Panc1 (cell line): ENCODE results near the gene MTUS2.

Source experiments
- POLR2AphosphoS5 ChIP-seq: IDR thresholded peaks from 2 replicates; pipeline ENCODE4 v1.6.1; 2012; ENCODE audit warnings: mild to moderate bottlenecking, low read depth, low read length, moderate library complexity
- SIN3A ChIP-seq: IDR thresholded peaks from 2 replicates; pipeline ENCODE4 v1.6.1; 2012; ENCODE audit warnings: low read depth, mild to moderate bottlenecking, low read length, moderate library complexity, borderline replicate concordance; ENCODE audit not compliant: insufficient read depth
- TCF7L2 ChIP-seq: IDR thresholded peaks from 2 replicates; pipeline ENCODE4 v1.6.1; 2011; ENCODE audit warnings: mild to moderate bottlenecking, low read depth, low read length, inconsistent platforms
- TF ChIP-seq, protein P1 (sequence below): fragments of 450-650 bp; IDR thresholded peaks from 2 replicates; pipeline ENCODE4 v1.5.1; 2017; ENCODE audit warnings: mild to moderate bottlenecking
- TF ChIP-seq, protein P2 (sequence below), 2 experiments: IDR thresholded peaks; 2 replicates each; pipeline ENCODE4 v1.6.1; 2011 to 2012; ENCODE audit warnings: low read depth in 2 of 2, control low read depth in 1 of 2, low read length in 1 of 2, mild to moderate bottlenecking in 1 of 2, moderate library complexity in 1 of 2; ENCODE audit not compliant: insufficient read depth in 1 of 2

DNA sequence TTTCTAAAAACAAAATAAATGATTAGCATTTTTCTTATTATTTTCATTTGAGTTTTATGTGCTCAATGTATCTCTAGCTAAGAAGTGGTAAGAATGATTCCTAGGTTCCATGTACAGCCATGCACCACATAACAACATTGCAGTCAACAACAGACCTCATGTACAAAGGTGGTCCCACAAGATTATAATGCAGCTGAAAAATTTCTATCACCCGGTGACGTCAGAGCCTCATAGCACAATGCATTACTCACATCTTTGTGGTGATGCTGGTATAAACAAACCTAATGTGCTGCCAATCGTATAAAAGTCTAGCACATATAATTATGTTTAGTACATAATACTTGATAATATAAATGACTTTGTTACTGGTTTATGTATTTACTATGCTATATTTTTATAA is 654.9 kb downstream of the MTUS2 start:
- TF ChIP-seq, protein P1, sequence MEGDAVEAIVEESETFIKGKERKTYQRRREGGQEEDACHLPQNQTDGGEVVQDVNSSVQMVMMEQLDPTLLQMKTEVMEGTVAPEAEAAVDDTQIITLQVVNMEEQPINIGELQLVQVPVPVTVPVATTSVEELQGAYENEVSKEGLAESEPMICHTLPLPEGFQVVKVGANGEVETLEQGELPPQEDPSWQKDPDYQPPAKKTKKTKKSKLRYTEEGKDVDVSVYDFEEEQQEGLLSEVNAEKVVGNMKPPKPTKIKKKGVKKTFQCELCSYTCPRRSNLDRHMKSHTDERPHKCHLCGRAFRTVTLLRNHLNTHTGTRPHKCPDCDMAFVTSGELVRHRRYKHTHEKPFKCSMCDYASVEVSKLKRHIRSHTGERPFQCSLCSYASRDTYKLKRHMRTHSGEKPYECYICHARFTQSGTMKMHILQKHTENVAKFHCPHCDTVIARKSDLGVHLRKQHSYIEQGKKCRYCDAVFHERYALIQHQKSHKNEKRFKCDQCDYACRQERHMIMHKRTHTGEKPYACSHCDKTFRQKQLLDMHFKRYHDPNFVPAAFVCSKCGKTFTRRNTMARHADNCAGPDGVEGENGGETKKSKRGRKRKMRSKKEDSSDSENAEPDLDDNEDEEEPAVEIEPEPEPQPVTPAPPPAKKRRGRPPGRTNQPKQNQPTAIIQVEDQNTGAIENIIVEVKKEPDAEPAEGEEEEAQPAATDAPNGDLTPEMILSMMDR, result no peak
- TF ChIP-seq, protein P2, sequence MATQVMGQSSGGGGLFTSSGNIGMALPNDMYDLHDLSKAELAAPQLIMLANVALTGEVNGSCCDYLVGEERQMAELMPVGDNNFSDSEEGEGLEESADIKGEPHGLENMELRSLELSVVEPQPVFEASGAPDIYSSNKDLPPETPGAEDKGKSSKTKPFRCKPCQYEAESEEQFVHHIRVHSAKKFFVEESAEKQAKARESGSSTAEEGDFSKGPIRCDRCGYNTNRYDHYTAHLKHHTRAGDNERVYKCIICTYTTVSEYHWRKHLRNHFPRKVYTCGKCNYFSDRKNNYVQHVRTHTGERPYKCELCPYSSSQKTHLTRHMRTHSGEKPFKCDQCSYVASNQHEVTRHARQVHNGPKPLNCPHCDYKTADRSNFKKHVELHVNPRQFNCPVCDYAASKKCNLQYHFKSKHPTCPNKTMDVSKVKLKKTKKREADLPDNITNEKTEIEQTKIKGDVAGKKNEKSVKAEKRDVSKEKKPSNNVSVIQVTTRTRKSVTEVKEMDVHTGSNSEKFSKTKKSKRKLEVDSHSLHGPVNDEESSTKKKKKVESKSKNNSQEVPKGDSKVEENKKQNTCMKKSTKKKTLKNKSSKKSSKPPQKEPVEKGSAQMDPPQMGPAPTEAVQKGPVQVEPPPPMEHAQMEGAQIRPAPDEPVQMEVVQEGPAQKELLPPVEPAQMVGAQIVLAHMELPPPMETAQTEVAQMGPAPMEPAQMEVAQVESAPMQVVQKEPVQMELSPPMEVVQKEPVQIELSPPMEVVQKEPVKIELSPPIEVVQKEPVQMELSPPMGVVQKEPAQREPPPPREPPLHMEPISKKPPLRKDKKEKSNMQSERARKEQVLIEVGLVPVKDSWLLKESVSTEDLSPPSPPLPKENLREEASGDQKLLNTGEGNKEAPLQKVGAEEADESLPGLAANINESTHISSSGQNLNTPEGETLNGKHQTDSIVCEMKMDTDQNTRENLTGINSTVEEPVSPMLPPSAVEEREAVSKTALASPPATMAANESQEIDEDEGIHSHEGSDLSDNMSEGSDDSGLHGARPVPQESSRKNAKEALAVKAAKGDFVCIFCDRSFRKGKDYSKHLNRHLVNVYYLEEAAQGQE (IDR thresholded peaks at IDR 0.05; ENCODE audit: insufficient read depth in 1 of 2, low read depth in 2 of 2, low read length in 1 of 2), result no peak
- TF ChIP-seq POLR2AphosphoS5 (no peak), SIN3A (no peak), TCF7L2 (no peak)
